Chondrocyte (in vitro differentiated cells): Measurements from ENCODE around the gene SHISAL2A. TPM values are rescaled to one million over a fixed set of nuclear protein-coding genes. Genes with fewer than 3 reads are reported as not detected.

ENCODE experiments used
- DNase-seq: peaks from one replicate; pipeline ENCODE4 v3.0.0; 2021; ENCODE audit warnings: mixed read lengths, low spot score
- H3K27ac Mint-ChIP-seq: one replicate; pipeline ENCODE4 v1.8.0; 2021; ENCODE audit warnings: mild to moderate bottlenecking, moderate library complexity, mixed read lengths; ENCODE audit not compliant: unreplicated experiment
- H3K27me3 Mint-ChIP-seq: 2 replicates; pipeline ENCODE4 v1.8.0; 2021; ENCODE audit warnings: low read depth, mixed read lengths
- H3K36me3 Mint-ChIP-seq: 2 replicates; pipeline ENCODE4 v1.8.0; 2021; ENCODE audit warnings: low read depth, mixed read lengths
- H3K4me1 Mint-ChIP-seq: 2 replicates; pipeline ENCODE4 v1.8.0; 2021; ENCODE audit warnings: low read depth, mild to moderate bottlenecking, mixed read lengths
- H3K4me3 Mint-ChIP-seq: one replicate; pipeline ENCODE4 v1.8.0; 2021; ENCODE audit warnings: mild to moderate bottlenecking, moderate library complexity, mixed read lengths; ENCODE audit not compliant: unreplicated experiment
- H3K9me3 Mint-ChIP-seq: 2 replicates; pipeline ENCODE4 v1.8.0; 2021; ENCODE audit warnings: low read depth, mixed read lengths
- CTCF ChIP-seq: fragments of 200-600 bp; sonication (generic); IDR thresholded peaks from 2 replicates; pipeline ENCODE4 v1.5.0; 2021; ENCODE audit warnings: antibody characterized with exemption, mild to moderate bottlenecking, moderate library complexity
- total RNA-seq: library from RNA; stranded (reverse); gene quantifications from 3 replicates; pipeline ENCODE4 v1.2.1, GENCODE V29; 2021

The SHISAL2A gene
- total RNA-seq, 1 donor from 2014 or later: not detected

- H3K27ac Mint-ChIP-seq: peak overlapping the region; percentile 97
Observed at GRCh38 chr1:52670604-52671003, 37.6 kb downstream of the SHISAL2A start.

GRCh38 chr1:52672946-52673345, 40.0 kb downstream of the SHISAL2A start:
- Mint-ChIP-seq H3K4me1 (peaks cover 61% of the 10 kb centered on the region), H3K27me3 (no peaks in the 10 kb centered on the region)

More at GRCh38 chr1:52670604-52671003, 37.6 kb downstream of the SHISAL2A start:
- Mint-ChIP-seq H3K27me3 (no peaks in the 10 kb centered on the region), H3K4me1 (peaks cover 66% of the 10 kb centered on the region), H3K9me3 (no peaks in the 10 kb centered on the region), H3K4me3 (no peak overlapping the region), H3K36me3 (no peaks in the 10 kb centered on the region)
- DNase-seq: no peak
- no peak for TF ChIP-seq CTCF

GRCh38 chr1:52673513-52673912, 40.5 kb downstream of the SHISAL2A start:
- Mint-ChIP-seq H3K9me3 (no peaks in the 10 kb centered on the region), H3K27ac (no peak overlapping the region), H3K4me3 (no peak overlapping the region), H3K27me3 (no peaks in the 10 kb centered on the region), H3K36me3 (no peaks in the 10 kb centered on the region), H3K4me1 (peaks cover 58% of the 10 kb centered on the region)
- TF ChIP-seq CTCF: no peak
- DNase-seq: no peak

More at GRCh38 chr1:52672946-52673345, 40.0 kb downstream of the SHISAL2A start:
- Mint-ChIP-seq H3K4me3 (no peak overlapping the region), H3K9me3 (no peaks in the 10 kb centered on the region), H3K36me3 (no peaks in the 10 kb centered on the region), H3K27ac (peak overlapping the region; percentile 78)
- no peak for DNase-seq
- no peak for TF ChIP-seq CTCF

GRCh38 chr1:52674497-52675384, 41.8 kb downstream of the SHISAL2A start:
- H3K27ac Mint-ChIP-seq: peak overlapping the region; percentile 42
- no peak for TF ChIP-seq CTCF
- peaks cover 53% of the 10 kb centered on the region for H3K4me1 Mint-ChIP-seq
- no peak for DNase-seq
- H3K27me3 Mint-ChIP-seq: no peaks in the 10 kb centered on the region
- H3K36me3 Mint-ChIP-seq: no peaks in the 10 kb centered on the region
- H3K9me3 Mint-ChIP-seq: no peaks in the 10 kb centered on the region
- H3K4me3 Mint-ChIP-seq: no peak overlapping the region

GRCh38 chr1:52676249-52676903, 43.4 kb downstream of the SHISAL2A start:
- Mint-ChIP-seq H3K9me3 (no peaks in the 10 kb centered on the region), H3K4me3 (no peak overlapping the region), H3K36me3 (no peaks in the 10 kb centered on the region), H3K4me1 (peaks cover 39% of the 10 kb centered on the region), H3K27ac (no peak overlapping the region), H3K27me3 (no peaks in the 10 kb centered on the region)
- DNase-seq: no peak
- TF ChIP-seq CTCF: no peak
